Glomerular visceral epithelial cell (primary cell): ENCODE results near the gene SLC4A5.
"Not testable (repeated sequence)": the region's sequence is repeated elsewhere in the genome, so short reads cannot be mapped to it uniquely, and the experiment has no call there.

Experiments
- DNase-seq: peaks from one replicate; pipeline ENCODE4 v3.0.0-alpha.2; 2016; ENCODE audit errors: extremely low spot score

SLC4A5 gene

DNA sequence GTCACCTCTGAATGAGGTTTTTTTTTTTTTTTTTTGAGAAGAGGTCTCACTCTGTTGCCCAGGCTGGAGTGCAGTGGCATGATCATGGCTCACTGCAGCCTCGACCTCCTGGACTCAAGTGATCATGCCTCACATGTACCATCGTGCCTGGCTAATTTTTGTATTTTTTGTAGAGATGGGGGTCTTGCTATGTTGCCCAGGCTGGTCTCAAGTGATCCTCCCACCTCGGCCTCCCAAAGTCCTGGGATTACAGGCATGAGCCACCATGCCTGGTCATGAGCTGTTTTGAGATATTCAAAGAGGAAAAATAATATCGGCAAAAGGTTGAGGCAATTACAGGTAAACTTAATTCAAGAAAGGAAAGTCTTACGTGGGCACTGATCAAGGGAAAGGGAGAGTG, 113.4 kb downstream of the SLC4A5 start:
- DNase-seq = not testable (repeated sequence)

- no peak for DNase-seq
Observed at GRCh38 chr2:74228772-74229171, 114.4 kb downstream of the SLC4A5 start.

- DNase-seq = no peak
Observed at GRCh38 chr2:74227646-74228045, 115.6 kb downstream of the SLC4A5 start.

DNA sequence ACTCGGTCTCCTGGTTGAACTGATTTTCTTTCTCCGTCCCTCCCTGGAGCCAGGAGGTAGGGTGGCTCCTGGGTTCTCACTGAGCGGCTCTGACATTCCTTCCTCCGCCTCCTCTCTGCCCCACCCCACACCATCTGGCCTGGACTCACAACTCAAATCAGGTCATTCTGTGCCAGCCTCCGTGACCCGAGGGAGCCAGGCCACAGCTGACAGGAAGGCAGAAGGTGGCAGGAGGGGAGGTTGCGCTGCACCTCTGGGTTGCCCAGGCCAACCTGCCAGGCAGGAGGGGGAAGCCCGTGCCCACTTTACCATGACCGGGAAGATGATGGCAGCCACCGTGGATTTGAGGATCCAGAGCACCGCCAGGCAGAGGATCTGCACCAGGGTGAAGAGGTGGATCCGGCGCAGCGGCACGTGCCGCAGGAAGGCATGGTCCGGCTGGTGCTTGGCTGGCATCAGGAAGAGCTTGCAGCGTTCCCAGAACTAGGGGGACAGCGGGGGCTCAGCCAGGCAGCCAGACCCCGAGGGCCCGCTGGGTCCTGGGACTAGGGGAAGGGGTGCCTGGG, 116.5 kb downstream of the SLC4A5 start:
- DNase-seq = no peak

GRCh38 chr2:74225698-74226459, 117.3 kb downstream of the SLC4A5 start:
- DNase-seq = no peak

GRCh38 chr2:74223941-74224770, 119.1 kb downstream of the SLC4A5 start:
- no peak for DNase-seq

GRCh38 chr2:74222300-74222650, 120.9 kb downstream of the SLC4A5 start:
- DNase-seq = no peak

- no peak for DNase-seq
Observed at GRCh38 chr2:74221604-74222299, 121.5 kb downstream of the SLC4A5 start.

DNA sequence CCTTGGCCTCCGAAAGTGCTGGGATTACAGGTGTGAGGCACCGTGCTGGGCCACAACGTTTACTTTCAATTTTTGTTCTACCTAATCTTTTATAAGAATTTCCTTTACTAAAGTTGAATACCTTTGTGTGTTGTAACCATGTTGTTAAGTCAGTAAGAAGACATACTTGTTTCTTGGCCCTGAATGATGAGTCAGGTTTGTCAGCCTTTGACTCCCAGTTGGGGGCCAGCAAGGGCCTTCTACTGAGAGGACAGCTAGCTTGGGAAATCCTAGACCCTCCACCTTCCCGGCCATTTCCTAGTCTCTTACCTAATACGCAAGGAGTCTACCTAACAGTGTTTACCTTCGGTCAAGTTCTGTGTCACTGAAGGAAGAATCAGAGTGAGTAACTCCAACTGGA, 122.1 kb downstream of the SLC4A5 start:
- DNase-seq = no peak

- DNase-seq = no peak
Observed at GRCh38 chr2:74219846-74220486, 123.2 kb downstream of the SLC4A5 start.

GRCh38 chr2:74216642-74217041, 126.6 kb downstream of the SLC4A5 start:
- DNase-seq = no peak

- not testable (repeated sequence) for DNase-seq
Observed at GRCh38 chr2:74215771-74216170, 127.4 kb downstream of the SLC4A5 start.

- no peak for DNase-seq
Observed at GRCh38 chr2:74212702-74213410, 130.4 kb downstream of the SLC4A5 start.

DNA sequence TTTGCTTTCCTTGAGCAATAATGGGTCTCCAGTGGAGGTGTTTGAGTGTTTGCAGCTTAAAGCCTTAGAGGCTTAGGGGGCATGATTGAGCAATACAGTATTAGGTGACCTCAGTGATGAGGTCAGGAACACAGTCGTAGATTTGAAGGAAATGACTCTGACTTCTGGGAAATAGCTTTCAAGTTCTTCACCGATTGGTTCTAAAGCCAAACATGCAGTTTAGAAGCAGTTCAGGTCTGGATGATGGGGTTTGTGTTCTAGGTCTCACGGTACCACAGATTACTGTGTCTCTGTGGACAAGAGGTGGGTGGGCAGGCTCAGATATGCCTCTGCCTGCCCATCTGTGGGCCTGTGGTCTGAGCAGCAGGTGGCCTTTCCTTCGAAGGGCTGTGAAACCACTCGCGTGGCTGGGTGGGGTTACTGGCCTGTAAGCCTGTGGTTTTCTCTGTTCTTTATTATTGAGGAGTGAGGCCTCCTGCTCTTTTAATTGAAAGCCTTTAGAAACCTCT, 137.0 kb downstream of the SLC4A5 start:
- DNase-seq = peak; percentile 36

GRCh38 chr2:74205596-74205995, 137.6 kb downstream of the SLC4A5 start:
- DNase-seq = no peak

- DNase-seq = no peak
Observed at GRCh38 chr2:74205113-74205512, 138.1 kb downstream of the SLC4A5 start.

- DNase-seq = no peak
Observed at GRCh38 chr2:74204436-74204835, 138.8 kb downstream of the SLC4A5 start.

DNA sequence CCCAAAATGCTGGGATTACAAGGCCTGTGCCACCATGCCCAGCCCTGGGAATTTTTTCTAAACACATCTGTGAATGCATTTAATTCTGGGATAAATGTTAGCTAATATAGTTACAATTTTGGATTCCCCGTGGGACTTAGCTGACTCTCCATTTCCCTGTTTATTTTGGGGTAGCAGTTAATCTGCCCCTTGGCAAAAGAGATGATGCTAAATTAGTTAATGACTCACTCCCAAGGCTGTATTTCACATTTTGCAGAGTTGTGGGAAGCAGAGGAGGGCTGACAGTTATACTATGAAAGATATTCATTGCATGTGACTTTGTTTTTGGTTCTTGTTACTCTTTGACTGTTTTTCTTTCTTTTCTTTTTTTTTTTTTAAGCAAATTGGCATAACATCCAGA, 141.6 kb downstream of the SLC4A5 start:
- DNase-seq = no peak

- no peak for DNase-seq
Observed at GRCh38 chr2:74201196-74201595, 142.0 kb downstream of the SLC4A5 start.

DNA sequence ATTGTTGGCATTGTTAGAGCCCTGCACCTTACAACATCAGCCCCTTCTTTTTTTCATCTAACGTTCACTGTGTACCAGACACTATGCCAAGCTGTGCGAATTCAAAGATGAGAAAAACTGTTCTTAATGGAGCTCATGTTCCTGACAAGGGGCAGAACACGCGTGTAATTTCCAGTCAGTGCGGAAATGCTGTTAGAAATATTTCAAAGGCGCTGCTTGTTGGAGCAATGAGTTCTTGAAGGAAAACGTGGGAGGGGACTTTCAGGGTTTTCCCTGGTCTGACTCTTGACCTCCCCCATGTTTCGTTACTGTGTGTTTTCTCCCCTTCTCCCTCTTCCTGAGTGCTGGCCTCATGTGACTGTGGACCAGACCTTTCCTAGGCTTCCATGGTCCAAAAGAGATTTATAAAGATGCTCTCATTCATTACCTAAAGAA, 143.3 kb downstream of the SLC4A5 start:
- DNase-seq = no peak

- no peak for DNase-seq
Observed at GRCh38 chr2:74199275-74199701, 143.9 kb downstream of the SLC4A5 start.
